GM12864 (cell line): Measurements from ENCODE around the gene DIP2C.

Experiments
- DNase-seq: peaks from one replicate; pipeline ENCODE4 v3.0.0-alpha.2; 2011; ENCODE audit warnings: low read depth
- H3K4me3 ChIP-seq: 2 replicates; pipeline ENCODE4 v1.5.1; 2011; ENCODE audit warnings: mild to moderate bottlenecking, low read depth, low read length, control low read depth
- CTCF ChIP-seq: IDR thresholded peaks from 2 replicates; pipeline ENCODE4 v1.5.1; 2011; ENCODE audit warnings: low read depth, mild to moderate bottlenecking, moderate library complexity, low read length, control low read depth, inconsistent platforms; ENCODE audit errors: missing control alignments

The DIP2C gene

GRCh38 chr10:241966-242643, 447.4 kb downstream of the DIP2C start:
- no peak for TF ChIP-seq CTCF
- no peak for DNase-seq
- no peak overlapping the region for H3K4me3 ChIP-seq

GRCh38 chr10:241451-241850, 448.0 kb downstream of the DIP2C start:
- TF ChIP-seq CTCF: no peak
- no peak overlapping the region for H3K4me3 ChIP-seq
- DNase-seq: no peak

- H3K4me3 ChIP-seq: no peak overlapping the region
- TF ChIP-seq CTCF: no peak
- DNase-seq: no peak
Measured at GRCh38 chr10:239109-239508, 450.4 kb downstream of the DIP2C start.

GRCh38 chr10:235915-236314, 453.6 kb downstream of the DIP2C start:
- H3K4me3 ChIP-seq: no peak overlapping the region
- TF ChIP-seq CTCF: no peak
- DNase-seq: no peak

- no peak overlapping the region for H3K4me3 ChIP-seq
Measured at GRCh38 chr10:234708-235406, 454.6 kb downstream of the DIP2C start.

GRCh38 chr10:232878-233277, 456.6 kb downstream of the DIP2C start:
- H3K4me3 ChIP-seq: no peak overlapping the region
- no peak for TF ChIP-seq CTCF
- DNase-seq: no peak

More at GRCh38 chr10:234708-235406, 454.6 kb downstream of the DIP2C start:
- DNase-seq: no peak
- no peak for TF ChIP-seq CTCF
